ENCODE results near the gene CNRIP1.

- TF ChIP-seq CEBPB (IDR thresholded peaks at IDR 0.05) = no peak
- TF ChIP-seq MAX (IDR thresholded peaks at IDR 0.05) = no peak
- no peak for TF ChIP-seq NFIC (IDR thresholded peaks at IDR 0.05)
- TF ChIP-seq REST (IDR thresholded peaks at IDR 0.05; ENCODE audit: low read depth) = no peak
- no peak for TF ChIP-seq YY1 (IDR thresholded peaks at IDR 0.05; ENCODE audit: low read depth)
- no peak for TF ChIP-seq EP300 (IDR thresholded peaks at IDR 0.05; ENCODE audit: borderline replicate concordance)
- TF ChIP-seq RAD21 (IDR thresholded peaks at IDR 0.05; ENCODE audit: low read depth) = no peak
- no peak for TF ChIP-seq USF1 (IDR thresholded peaks at IDR 0.05)
- TF ChIP-seq FOXM1 (IDR thresholded peaks at IDR 0.05; ENCODE audit: borderline replicate concordance, low read depth) = no peak
- TF ChIP-seq CREB1 (IDR thresholded peaks at IDR 0.05; ENCODE audit: low read depth) = no peak
These were observed 10.3 kb downstream of the CNRIP1 start for GRCh38 chr2:68309426-68309825.
